Activated gamma-delta T cell treated with Interleukin-2 at 50 U/mL for 16 hours (primary cell): ENCODE measurements around the gene DTWD2.
"Not testable (repeated sequence)": the region's sequence is repeated elsewhere in the genome, so short reads cannot be mapped to it uniquely, and the experiment has no call there.

Experiments used
- DNase-seq: peaks from one replicate; pipeline ENCODE4 v3.0.0-alpha.2; 2020

DTWD2 gene

DNA sequence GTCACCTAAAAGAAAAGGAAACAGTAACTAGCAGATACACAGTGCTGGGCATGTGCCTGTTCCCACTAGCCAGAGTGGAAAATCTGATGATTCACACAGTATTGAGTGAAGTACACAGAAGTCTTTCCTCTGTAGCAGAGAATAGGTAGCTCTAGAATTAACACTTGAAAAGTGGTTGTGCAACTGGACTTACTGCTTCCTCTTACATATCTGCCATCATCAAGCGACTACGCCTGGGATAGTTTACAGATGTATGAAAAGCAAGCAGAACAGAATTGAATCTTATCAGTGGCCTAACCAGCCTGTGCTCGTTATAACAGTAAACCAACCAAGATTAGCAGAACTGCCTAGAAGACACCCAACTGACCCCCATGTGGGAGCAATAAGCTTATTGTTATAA, 130.6 kb downstream of the DTWD2 start:
- DNase-seq: no peak

DNA sequence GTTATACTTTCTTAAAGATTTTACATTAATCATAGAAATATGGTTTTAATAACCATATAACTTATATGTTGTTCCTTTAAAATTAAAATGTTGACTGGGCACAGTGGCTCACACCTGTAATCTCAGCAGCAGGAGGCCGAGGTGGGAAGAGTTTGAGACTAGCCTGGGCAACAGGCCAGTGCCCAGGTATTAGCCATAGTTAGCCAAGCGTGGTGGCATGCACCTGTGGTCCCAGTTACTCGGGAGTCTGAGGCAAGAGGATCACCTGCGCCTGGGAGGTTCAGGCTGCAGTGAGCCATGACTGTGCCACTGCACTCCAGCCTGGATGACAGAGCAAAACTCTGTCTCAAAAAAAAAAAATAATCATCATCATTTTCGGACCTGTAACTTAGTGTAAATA, 133.5 kb downstream of the DTWD2 start:
- DNase-seq: no peak

DNA sequence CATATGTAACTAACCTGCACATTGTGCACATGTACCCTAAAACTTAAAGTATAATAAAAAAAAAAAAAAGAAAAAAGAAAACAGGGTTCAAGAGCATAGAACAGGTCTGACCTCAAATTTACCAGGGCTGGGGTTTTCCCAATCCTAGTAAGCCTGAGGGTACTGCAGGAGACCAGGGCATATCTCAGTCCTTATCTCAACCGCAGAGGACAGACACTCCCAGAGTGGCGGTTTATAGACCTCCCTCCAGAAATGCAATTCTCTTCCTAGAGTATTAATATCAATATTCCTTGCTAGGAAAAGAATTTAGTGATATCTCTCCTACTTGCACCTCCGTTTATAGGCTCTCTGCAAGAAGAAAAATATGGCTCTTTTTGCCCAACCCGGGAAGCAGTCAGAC, 136.6 kb downstream of the DTWD2 start:
- not testable (repeated sequence) for DNase-seq

DNA sequence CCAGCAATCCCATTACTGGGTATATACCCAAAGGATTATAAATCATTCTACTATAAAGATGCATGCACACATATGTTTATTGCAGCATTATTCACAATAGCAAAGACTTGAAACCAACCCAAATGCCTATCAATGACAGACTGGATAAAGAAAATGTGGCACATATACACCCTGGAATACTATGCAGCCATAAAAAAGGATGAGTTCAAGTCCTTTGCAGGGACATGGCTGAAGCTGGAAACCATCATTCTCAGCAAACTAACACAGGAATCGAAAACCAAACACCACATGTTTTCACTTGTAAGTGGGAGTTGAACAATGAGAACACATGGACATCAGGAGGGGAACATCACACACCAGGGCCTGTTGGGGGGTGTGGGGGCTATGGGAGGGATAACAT, 138.8 kb downstream of the DTWD2 start:
- DNase-seq: not testable (repeated sequence)

DNA sequence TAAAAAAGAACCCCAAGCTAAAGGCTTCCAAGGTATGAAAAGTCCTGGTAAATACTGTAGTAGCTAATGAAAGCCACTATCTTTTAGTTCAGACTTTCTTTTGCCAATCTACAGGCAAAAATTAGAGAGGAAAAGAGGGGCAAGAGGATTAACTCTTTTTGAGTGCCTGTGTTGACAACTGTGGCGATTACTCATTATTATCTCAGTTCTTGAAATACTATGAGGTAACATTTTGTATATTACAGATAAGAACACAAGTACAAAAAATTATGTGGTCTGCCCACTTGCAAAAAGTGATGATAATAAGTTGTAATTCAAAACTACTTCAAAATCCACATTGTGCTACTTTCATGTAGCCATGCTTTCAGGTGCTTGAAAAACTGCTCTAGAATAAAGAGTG, 144.0 kb downstream of the DTWD2 start:
- DNase-seq: no peak

DNA sequence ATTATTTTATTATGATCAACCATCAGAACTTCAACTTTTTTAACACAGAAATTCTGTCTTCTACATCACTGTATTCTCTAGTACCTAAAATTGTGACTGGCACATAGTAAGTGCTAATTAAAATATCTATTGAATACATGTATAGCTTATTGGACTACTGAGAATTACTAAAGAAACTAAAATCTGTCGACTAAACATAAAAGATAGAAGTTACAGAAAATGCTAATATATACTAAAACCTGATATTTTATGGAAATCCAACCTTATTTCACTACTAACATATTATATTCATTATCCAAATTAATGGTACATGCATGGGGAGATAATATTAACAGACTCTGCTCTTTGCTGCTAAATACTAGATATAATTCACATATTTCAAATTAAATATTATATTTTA, 153.6 kb downstream of the DTWD2 start:
- DNase-seq: no peak

DNA sequence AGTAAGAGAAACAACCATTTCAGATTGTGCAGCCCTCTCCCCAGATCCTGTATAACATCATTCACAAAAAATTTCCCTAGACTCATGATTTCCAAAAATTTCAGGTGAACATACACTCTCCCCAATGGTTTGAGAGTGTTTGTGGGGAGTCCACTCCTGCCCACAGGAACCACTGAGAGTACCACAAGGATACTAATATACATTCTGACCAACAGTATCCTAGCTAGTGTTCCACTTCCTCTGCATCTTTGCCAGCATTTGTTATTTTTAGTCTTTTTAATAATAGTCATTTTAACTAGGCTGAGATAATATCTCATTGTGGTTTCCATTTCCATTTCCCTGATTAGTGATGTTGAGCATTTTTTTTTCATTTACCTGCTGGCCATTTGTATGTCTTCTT, 155.4 kb downstream of the DTWD2 start:
- no peak for DNase-seq

DNA sequence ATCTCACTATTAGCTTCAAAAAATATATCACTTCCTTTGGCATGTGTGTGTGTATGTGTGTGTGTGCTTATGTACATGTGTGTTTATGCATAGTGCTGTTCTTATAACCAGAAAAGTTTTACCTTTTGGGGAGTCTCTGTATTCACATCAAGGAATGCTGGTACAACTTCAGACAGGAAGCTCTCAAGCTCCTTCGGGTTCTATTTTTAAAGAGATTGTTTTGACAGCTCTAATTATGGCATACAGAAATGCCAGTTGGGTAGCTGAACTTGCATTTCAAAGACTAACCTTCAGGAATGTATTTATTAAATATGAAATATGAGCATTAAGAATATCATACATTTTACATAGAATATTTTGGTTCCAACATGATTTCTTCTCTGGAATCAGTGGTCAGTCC, 163.1 kb downstream of the DTWD2 start:
- DNase-seq: no peak

DNA sequence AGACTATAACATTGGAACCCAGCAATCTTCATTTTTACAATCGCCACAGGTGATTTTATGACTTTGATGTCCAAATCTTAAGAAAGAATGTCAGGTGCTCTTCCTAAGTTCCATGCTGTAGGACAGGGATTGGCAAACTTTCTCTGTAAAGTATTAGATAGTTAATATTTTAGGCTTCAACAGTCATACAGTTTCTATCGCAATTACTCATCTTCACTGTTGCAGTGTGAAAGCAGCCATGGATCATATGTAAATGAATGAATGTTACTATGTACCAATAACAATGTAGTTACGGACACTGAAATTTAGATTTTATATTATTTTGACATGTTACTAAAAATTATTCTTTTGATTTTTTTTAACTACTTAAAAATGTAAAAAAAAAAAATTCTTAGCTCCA, 169.7 kb downstream of the DTWD2 start:
- no peak for DNase-seq

DNA sequence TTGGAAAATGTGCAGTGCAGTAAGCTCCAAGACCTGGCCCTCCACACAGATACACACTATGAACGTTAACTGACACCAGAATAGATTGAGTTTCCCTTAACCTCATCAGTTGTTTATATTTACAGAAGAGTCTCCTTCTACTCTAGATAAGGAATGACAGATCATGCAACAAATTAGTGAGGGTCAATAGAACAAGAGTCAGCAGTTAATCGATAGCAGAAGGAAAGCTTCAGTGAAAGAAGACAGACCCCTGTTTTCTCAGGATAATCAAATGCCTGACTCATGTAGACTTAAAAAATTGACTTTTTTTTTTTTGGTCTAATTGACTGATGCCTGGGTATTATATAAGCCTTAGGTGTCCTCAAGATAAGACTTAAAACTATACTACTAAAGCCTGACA, 179.9 kb downstream of the DTWD2 start:
- no peak for DNase-seq

DNA sequence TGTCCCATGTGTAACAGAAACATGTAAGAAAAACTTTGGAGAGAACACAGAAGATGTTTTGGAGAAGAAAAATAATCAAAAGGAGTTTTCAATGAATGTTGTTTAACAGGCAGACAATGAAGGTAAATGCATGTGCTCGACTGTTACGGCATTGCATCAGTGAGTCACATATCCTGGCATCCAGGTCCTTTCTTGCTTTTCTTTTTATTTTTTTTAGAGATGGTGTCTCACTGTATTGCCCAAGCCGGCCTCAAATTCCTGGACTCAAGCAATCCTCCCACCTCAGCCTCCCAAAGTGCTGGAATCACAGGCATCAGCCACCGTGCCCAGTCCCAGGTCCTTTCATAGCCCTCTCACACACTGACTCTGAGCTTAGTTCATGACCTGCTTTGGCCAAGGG, 181.8 kb downstream of the DTWD2 start:
- DNase-seq: no peak

DNA sequence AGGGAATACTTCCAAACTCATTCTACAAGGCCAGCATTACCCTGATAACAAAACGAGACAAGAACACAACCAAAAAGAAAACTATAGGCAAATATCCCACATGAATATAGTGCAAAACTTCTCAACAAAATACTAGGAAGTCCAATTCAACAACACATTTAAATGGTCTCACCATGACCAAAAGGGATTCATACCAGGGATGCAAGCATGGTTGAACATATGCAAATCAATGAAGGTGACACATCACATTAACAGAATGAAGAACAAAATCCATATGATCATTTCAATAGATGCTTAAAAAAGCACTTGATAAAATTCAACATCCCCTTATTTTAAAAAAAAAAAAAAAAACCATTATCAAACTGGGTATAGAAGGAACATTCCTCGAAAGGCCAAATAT, 186.0 kb downstream of the DTWD2 start:
- no peak for DNase-seq

DNA sequence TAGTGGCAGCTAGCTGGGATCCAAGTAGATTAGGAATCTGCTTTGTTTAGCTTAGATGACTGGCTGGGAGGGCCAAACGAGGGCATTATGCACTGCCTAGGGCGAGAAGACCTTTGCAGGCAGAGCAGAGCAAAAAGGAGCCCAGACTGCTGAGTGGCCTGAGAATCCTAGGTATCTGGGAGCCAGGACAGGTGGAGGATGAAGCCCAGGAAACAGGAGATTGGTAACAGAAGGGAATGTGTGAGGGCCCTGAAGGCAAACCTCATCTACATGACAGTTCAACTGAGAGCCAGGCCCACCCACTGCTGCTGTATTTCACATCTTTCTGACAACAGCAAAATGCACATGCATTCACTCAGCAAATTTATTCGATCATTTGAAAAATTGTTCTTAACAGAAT, 192.3 kb downstream of the DTWD2 start:
- DNase-seq: no peak

DNA sequence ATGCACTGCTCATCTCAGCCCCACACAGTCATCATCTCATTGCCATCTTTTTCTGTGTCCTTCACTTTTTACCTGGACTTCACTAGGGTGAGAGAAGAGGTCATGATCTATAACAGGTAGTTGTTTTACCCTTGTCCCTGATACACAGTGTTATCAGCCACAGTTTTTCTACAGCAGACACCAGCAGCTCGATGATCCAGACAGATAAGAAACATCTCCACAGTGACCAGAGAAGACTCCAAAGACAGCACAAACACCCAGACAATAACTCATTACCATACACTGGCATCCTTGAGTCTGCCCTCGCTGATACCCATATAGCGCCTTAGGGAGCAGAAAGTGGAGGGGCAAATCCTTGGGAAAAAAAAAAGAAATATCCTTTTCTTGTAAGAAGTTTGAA, 194.1 kb downstream of the DTWD2 start:
- no peak for DNase-seq

DNA sequence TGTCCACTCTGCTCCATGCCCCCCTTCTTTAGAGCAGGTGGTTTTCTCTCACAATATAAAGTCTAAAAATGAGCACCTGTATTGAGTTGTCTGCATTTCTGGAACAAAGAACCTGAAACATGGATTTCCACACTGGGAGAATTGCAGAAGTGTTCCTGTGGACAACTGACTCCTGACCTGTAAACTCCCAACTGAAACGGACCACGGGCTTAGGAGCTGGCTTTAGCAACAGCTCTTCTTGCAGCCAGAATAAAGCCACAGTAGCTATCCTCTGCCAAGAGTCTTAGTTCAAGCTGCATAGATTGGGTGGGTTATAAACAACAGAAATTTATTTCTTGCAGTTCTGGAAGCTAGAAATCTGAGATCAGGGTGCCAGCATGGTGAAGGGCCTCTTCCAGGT, 194.7 kb downstream of the DTWD2 start:
- no peak for DNase-seq

DNA sequence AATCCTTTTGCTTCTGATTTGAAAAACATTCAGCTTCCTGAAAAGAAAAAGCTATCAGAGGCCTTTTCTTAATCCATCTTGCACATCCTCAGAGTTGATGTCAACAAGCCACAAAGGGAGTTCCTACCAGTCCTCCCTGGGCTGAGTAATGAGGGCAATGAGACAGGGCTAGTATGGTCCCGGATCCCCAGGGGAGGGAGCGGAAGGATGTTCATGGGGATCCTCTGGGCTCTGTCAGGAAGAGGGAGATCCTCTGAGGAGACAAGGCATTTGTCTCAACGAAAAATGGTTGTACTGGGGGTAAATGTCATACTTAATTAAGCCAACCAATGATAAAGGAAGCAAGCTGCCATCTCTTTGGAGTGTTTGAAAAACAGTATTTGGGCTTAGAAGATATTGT, 195.3 kb downstream of the DTWD2 start:
- DNase-seq: no peak

DNA sequence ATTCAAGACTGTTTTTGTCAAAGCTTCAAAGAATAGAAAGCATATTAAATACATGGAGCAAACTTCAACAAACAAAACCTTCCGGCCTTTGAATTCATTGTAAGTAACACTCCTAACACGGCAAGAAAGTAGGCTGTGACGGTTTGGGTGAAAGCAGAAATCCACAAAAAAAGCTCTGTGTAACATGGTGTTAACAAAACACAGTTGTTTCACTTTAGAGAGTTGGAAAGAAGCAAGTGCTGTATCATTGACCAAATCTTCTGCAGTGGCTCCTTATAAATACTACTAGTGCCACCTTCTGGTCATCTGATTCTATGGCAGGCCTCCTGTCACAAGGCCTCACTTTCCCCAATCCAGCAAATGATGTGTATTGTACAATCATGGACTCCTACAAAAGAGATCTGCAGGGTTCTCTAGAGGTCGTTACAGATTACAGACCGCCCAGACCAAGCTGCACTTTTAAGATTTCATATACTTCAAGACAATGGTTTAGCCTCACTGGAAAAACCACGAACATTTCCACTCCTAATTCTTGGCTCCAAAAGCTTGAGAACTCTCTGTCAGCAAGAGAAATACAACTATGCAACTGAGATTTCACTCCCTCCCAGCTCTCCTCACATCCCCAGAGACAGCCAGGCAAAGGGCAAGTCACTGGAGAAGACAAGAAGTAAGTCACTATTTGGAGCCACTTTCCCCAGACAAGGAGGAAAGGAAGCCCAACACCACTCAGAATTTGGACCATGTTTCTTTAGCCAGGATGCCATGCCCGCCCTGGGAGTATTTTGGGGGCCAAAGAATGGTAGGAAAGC, 196.2 kb downstream of the DTWD2 start:
- DNase-seq: no peak

DNA sequence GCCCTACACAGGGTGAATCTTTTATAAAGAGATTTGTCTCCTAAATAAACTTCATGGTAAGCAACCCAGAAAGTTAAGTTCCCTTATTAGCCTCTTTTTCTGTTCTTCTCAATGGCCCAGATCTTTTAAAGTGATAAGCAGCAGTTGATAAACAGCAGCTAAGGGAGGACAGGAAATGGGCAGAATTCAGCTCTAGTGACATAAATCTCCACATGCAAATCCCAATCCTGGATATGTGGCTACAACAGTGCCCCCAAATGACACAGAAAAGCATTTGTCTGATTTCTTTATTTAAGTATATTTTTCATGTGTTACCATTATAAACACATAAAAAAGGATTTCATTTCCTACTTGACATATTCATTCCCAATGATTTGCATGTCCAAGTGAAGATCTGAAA, 199.0 kb downstream of the DTWD2 start:
- DNase-seq: no peak

DNA sequence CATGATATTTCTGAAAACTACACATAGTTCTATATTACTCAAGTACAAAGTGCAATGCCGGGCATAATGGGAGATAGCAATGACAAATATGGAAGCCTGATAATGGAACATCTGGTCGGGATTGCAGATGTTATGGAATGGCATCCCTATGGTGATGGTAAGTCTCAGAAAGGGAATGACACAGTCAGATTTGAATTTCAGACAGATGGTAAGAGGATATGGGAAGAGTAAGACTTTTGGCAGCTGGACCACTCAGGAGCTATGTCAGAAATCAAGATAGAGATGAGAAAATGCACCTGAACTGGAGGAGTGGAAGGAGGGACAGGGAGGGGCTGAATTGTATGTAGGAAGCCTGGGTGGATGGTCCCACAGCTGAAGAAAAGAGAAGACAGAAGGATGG, 200.0 kb downstream of the DTWD2 start:
- DNase-seq: no peak
